Measurements from ENCODE around the gene OLA1.

OLA1 gene

DNA sequence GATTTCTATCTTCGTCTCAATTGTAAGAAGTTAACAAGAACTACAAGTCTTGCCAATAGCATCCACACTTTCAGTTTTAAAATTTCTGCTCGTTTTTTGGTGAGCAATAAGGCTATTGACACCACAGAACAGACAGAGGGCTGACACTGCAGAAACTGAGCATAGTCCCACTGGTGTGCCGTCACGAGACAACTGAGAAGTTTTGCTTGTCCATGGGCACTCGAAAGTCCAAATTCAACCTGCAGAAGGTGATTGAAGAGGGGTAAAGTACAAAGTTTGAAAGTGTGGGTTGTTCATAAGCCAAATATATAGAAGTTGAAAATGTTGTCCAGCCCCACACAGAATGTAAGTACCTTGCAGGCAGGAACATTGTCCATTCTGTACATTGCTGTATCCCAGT lies 219.4 kb downstream of the OLA1 start:
- DNase-seq: no peak

DNA sequence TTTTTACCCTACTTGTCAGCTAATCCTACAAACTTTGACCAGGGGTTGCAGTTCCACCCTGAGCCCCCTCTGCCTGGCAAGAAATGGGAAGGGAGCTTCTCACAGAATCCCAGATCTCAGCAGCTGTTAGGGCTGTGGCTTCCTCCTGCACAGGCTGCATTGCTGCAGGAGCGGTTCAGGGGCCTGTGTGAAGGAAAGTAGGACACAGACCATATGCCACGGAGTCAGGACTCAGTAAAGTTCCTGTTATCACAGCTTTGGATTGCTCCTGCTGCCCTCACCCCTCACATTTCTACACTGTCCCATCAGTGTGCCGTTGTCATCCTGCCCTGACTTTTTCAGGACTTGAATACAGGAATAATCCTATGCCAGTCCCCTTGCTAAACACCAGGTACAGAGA lies 220.4 kb downstream of the OLA1 start:
- DNase-seq: no peak

DNA sequence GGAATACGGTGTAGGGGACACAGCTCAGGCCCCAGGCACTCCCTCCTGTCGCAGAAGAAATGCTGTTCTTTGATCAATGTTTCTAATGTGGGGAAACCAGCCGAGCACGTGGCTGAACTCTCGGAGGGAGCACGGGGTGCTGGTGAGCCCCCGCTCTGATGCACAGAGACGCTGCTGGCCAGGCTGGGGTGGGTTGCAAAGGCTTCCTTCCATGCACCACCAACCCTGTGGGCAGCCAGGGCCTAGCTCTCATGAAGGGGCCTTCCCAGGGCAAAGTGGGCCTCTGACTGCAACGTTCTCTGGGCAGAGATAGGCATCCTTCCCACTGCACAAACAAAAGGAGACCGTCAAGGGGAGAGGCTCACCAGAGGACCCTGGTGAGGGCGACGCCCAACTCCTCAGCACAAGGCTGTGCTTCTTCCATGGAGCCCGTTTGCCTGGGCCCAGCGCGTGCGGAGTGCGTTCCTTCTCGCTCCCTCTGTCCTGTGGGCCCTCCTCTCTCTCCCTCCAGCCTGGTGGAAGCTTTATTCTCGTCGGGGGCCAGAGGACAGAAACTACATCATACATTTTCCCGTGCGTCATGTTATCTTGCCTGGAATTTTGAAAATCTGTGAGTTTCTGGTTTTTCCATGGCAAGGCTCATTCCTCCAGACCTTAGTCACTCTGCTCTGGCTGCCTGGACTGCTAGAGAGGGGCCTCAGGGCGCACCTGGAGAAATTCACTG lies 222.0 kb downstream of the OLA1 start:
- no peak for DNase-seq

DNA sequence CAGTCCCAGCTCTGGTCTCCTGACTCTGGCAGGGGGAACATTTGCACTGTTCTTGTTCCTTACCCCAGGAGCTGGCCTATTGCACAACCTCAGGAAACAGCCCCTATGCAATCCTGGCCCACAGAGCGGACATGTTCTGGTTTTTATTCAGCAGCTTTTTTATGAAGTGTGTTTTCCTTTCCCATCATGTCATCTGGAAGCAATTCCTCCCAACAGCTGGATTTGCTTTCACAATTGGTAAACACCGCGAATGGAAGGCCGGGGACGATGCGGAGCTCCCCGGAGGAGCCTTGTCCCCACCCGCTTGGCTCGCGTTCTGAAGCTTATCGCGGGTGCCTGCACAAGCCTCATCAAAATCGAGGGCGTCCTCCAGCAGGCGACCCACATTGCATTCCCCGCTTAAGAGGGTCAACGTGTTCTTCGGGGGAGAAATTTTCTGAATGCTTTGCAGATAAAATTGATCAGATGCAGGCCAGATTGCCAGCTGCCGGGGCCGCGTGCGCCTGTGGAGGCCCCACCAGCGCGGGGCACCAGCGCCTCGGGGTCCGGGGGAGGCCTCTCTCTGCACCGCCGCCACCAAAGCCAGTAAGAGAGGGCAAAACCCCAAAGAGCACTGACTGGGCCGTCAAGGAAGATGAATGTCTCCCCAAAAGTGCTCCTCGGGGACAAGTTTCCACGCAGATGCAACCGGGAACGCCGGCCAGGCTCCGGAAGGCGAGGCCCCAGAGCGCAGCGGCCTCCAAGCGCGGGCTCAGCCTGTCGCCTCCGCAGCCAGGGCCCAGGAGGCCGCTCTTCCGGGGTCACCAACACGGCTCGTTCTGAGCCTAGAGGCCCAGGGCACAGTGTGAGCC lies 222.8 kb downstream of the OLA1 start:
- DNase-seq: no peak

DNA sequence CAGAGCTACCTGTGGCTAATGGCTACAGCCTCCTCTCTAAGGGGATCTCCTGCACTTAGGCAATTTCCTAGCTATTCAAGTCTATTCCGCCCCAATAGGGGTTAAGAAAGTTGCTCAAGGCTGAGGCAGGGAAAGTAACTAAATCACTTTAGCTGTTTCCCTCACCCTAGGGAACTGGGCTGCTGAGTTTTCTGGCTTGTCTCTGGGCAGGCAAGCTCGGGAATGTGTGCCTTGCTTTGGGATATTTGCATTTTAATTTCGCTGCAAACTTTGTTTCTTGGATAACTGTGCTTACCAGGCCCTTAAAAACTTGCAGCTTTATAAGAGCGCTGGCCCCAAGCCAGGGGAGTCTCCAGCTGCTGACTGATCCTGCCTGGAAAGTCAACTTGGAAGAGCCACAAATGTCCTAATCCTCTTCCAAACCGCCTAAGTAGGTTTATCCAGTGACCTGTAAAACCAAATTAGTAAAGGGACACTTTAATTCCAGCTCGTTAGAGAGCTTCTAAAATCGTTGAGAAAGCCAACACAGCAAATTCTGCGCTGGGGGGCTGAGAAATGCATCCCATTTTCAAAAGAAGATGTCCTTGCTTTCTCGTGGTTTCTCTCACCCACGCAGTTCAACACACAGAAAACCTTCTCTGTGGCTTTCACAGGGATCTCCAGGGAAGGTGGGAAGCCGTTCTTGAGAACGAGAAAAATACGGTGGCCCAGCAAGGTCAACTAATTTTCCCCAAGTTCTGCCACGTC lies 223.6 kb downstream of the OLA1 start:
- no peak for DNase-seq

DNA sequence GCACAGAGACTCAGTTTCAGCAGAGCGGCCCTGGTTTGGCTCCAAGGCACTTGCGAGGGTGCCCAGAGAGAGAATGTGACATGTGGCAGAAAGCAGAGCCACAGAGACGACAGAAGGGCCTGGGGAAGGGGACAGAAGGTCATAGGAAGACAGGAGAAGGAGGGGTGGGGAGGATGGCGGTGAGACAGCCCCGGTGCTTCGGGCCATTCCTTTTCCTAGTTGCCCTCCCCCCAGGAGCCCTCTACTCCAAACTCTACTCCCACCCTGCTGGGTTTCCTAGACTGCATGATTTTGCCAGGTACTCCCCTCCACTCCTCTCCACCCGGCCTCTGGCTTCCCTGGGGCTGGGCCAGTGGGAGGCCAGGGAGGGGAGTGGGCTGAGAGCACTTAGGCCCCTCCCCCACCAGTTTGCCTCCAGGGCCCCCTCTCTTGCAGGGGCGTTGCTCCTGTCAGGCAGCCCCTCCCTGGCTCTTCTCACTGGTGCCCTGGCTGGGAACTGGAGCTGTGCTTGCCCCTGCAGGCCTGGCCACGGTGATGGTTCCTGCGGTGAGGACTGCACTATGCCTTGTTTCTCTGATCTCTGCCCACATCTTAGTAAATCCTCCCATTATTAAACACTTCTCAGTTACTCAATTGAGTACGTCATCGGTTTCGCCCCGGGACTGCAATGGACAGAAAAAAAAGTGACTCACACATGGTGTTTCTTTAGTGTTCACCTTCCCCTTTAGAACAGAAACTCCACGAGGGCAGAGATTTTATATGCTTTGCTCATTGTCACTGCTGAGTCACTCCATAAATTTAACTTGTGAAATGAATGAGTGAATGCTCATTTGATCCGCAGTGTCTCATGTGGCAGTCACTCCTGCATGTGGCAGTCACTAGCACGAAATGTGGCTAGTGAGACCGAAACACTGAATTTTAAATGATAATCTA lies 224.5 kb downstream of the OLA1 start:
- no peak for DNase-seq

Measured in 8988T (cell line).